GM18507 (cell line): ENCODE data around the gene LHFPL2.
"Not testable (repeated sequence)": the region's sequence is repeated elsewhere in the genome, so short reads cannot be mapped to it uniquely, and the experiment has no call there.

Experiments
- DNase-seq: peaks from one replicate; pipeline ENCODE4 v3.0.0; 2011; ENCODE audit warnings: low read depth; ENCODE audit not compliant: insufficient read length; ENCODE audit errors: extremely low spot score
- FAIRE-seq: peaks from 2 replicates; lab custom pipeline; 2011; peaks lifted over from hg19 to GRCh38; lab: Jason Lieb, UNC

Gene LHFPL2

DNA sequence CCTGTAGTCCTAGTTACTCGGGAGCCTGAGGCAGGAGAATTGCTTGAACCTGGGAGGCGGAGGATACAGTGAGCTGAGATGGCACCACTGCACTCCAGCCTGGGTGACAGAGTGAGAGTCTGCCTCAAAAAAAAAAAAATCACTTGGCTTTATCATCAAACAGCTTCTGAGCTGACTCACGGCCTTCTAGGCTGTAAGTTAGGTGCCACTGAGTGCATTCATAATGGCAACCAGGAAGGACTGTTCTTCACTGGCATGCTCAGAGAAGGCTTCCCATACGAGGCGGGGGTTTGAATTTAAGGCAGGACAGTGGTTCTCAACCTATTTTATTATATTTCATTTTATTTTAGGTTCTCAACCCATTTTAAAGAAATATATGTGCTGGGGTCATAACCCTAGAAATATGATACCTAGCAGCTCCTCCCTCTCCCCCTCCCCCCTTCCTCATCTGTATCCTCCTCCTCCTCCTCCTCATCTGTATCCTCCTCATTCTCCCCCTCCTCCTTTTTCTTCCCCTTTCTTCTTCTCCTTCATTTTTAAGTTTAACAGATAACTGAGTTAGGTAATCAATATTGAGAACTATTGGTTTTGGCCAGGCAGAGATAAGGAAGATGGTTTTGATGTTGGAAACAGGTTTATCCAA lies 19.0 kb upstream of the LHFPL2 start:
- DNase-seq (no peak), FAIRE-seq (no peak)

DNA sequence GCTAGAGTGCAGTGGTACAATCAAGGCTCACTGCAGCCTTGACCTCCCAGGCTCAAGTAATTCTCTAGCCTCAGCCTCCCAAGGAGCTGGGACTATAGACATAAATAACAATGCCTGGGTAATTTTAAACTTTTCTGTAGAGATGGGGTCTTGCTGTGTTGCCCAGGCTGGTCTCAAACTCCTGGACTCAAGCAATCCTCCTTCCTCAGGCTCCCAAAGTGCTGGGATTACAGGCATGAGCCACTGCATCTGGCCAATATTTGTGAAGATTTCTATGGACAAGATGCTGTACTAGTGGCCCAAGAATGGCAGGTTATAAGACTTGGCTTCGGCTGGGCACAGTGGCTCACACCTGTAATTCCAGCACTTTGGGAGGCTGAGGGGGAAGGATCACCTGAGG lies 18.4 kb upstream of the LHFPL2 start:
- not testable (repeated sequence) for FAIRE-seq, DNase-seq

DNA sequence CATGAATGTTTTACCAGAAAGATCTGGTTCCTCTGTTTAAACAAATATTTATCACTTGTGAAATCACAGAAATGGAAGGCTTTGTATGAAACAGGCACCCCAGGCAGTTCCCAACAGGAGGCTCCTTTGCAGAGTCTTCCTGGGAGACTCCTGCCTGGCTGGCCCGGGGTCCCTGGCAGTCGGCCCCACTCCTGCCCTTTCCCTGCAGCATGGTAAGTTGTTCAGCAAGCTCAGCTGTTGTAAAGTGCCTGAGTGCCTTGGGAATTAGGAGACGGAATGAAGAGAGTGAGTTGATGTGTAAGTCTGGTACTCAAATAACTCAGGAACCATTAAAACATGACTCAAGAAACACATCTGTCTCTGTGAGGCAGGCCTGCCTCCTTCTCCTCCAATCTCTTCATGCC lies 17.5 kb upstream of the LHFPL2 start:
- FAIRE-seq = no peak
- DNase-seq = no peak

DNA sequence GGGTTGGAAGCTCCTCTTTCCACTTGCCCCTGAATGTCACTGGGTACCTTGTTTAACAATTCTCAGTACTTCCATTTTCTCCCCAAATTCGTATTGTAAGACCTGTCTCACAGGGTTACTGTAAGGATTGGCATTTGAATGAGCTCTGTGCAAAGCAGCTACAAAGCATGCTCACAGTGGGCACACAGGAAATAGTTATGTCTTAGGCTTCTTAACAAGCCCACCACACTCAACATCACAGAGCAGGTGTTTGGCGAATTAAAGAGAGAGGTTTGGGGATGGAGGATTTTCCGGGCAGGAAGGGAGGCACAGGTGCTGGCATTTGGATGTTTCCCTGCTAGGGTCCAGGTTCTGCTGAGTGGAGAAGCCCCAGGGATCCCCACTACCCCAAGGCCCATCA lies 17.0 kb upstream of the LHFPL2 start:
- DNase-seq = no peak
- no peak for FAIRE-seq

DNA sequence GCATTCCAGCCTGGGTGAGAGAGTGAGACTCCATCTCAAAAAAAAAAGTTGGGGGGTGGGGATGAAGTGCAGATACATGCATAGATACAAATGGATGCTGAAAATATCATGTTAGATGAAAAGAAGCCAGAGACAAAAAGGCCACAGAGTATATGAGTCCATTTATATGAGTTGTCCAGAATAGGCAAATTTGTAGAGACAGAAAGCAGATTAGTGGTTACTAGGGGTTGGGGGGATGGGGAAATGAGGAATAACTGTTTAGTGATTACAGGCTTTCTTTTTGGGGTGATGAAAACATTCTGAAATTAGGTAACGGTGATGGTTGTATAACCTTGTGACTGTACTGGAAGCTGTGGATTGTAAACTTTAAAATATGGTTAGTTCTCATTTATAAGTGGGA lies 13.8 kb upstream of the LHFPL2 start:
- DNase-seq (no peak), FAIRE-seq (no peak)

DNA sequence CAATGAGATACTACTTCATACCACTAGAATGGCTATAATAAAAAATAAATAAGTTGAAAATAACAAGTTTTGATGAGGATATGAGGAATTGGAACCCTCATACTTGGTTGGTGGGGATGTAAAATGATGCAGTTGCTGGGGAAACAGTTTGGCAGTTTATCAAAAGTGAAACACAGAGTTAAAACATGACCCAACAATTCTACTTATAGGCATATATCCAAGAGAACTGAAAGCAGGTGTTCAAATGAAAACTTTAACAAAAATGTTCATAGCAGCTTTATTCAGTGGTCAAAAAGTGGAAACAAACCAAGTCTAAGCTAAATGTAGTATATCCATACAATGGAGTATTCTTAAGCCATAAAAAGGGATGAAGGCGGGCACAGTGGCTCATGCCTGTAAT lies 13.1 kb upstream of the LHFPL2 start:
- FAIRE-seq (peak; percentile 15), DNase-seq (no peak)

DNA sequence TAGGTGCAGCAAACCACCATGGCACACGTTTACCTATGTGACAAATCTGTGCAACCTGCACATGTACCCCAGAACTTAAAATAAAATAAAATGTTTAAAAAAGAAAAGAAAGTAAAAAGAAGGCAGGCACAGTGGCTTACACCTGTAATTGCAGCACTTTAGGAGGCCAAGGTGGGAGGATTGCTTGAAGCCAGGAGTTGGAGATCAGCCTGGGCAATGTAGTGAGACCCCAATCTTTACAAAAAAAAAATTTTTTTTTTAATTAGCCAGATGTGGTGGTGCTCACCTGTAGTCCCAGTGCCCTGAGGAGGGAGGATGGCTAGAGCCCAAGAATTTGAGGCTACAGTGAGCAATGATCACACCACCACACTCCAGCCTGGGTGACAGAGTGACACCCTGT lies 12.5 kb upstream of the LHFPL2 start:
- FAIRE-seq (no peak), DNase-seq (no peak)

DNA sequence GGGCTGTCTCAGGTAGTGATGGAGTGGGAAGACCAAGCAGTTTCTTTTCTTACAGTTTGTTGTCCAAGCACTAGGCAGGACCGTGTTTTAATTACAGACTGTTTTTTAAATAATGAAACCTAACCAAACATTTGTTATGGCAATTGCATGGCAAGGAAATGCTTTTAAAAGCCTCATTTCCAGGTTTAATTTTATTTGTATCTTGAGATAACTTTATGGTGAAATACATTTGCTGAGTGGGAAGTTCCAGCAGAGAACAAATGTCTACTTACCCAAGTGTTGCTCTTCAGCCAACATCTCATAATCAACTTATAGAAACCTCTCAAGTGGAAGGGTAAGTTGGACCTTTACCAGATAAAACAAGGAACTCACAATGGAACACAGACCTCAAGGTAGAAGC lies 11.8 kb upstream of the LHFPL2 start:
- no peak for DNase-seq
- FAIRE-seq = no peak

DNA sequence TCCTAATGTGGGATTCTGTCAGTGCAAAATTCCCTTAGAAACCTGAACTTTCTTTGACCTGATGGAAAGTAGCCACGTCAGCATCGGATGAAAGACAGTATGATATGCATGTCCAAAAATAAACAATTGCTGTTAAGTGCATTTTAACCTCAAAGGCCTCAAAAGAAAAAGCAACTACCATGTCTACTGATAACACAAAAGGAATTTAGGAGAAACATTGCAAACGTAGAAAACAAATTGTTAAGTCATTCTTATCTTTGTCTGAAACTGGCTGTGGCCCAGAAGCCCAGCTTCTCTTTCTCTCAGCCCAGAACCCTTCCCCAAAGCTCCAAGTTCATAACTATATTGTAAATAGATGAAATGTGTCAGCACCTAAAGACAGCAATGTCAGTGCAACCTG lies 11.1 kb upstream of the LHFPL2 start:
- no peak for FAIRE-seq
- DNase-seq = no peak

DNA sequence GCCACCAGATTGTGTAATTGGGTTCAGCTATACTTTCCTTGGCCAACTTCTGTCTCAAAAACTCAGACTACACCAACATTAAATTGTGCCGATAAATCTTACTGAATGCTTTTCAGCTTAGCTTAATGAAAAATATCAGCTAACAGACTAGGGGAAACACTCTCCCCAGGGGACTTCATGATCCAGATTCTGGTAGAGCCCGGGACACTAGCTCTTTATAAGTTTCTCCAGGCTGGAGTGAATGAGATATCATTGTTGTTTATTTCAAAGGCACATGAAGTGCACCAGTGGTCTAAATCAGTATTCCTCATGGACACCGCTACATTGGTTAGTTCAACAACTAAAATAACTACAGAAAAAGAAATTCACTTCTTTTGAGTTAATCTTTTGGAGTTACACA lies 10.5 kb upstream of the LHFPL2 start:
- DNase-seq (no peak), FAIRE-seq (no peak)

DNA sequence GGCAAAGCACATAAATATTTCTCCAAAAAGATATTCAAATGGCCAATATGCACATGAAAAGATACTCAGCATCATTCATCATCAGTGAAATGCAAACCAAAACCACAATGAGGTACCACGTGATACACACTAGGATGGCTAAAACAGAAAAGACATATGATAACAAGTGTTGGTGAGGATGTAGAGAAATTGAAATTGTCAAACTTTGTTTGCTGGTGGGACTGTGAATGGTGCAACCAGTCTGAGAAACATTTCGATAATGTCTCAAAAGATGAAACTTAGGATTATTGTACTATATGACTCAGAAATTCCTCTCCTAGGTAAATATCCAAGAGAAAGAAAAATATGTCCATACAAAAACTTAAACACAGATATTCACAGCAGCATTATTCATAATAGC lies 8.6 kb upstream of the LHFPL2 start:
- no peak for DNase-seq
- FAIRE-seq = no peak

DNA sequence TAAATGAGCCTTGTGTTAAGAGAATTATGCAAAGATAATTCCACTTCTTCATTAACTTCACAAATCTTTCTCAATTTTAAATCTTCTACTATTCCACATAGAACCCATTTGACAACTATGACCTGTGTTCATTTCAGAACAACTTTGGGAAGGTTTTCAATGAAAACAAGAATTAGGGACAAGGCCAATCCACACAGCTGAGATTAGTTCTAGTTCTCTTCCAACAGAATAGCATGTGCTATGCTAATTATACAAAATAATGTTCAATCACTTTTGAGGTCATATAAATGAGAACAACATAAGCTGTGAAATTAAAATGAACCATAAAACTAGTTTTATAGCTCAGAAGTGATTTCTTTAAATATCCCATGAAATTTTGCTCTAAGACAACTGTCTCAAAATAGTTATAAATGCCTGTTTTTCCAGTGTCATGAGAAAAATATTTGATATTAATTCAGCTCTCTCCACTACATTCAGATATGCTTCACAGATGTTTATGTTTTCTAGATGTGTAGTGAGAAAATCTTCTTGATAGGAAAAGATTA lies 7.2 kb upstream of the LHFPL2 start:
- no peak for FAIRE-seq
- no peak for DNase-seq

DNA sequence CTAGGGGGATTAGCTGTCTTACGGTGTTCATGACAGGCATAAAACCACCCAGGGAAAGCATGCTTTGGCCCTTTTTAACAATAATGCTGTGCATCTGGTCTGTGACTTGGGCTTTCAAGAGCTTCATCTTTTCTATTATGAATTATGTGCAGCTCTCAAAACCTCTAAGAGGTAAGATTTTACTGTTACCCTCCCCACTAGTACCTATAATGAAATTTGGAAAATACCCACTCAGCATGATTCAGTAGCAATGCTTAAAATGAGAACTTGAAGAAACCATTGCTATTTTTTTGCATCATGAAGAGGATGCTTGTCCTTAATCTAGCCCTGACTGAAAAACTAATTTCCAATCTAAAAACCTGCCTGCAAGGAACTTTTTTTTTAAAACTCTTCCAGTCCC lies 5.8 kb upstream of the LHFPL2 start:
- FAIRE-seq = no peak
- no peak for DNase-seq

DNA sequence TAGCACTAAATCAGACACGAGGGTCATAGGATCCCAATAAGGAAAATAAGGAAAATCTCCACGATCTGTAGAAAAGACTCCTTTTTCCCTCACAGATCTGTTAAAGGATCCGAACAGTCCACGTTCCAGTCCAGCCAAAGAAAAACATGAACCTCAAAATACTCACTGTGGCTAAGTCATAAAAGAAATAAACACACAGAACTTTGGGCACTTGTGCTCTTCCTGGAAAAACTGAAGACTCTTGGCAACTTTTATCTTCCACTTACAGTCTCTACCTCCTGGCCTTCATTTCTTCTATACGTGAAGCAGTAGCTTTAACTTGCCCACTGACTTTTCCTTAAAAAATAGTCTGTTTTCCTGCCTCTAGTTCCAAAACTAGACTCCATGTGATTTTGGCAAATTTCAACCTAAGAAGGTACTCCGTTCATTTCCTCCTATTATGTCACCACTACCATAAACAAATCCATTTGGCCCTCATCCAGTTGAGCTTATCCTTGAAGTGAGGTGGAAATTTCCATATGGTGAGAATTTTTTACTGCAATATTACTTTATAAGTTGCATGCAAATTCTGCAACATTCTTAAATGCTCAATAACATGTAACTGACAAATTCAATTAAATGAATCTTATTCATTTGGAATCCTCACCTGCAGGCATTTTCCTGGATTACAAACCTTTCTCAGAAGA lies 5.3 kb upstream of the LHFPL2 start:
- FAIRE-seq (no peak), DNase-seq (no peak)

DNA sequence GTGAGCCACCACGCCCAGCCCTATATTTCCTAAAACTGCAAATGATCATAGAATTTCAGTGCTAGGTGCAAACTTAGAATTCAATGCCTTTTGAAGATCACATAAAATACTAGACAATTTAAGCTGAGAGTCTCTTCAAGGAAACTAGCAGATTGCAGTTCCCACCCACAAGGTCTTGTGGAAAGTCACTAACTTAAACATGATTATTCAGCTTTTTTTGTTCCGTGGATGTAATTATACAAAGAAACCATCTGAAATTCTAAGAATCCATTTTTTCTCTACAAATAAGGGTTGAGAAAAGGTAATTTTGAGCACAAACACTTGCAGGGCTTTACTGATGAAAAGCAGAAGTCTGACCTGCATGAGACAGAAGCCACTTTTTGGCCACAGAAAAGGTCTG lies 4.5 kb upstream of the LHFPL2 start:
- FAIRE-seq = no peak

DNA sequence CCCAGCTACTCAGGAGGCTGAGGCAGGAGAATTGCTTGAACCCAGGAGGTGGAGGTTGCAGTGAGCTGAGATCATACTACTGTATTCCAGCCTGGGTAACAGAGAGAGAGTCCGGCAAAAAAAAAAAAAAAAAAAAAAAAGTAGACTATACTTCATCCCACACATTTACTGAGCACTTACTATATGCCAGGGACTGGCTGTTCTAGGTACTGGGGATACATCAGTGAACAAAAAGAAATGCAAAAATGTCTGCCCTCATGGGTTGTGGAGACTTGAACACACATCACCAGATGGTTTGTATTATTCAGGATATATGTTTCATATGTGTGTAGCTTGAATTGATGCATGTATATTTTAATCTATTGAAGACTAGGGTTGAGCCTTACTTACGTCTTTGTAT lies 2.9 kb upstream of the LHFPL2 start:
- FAIRE-seq (no peak), DNase-seq (no peak)

More for the DNA sequence above, 4.5 kb upstream of the LHFPL2 start:
- no peak for DNase-seq

DNA sequence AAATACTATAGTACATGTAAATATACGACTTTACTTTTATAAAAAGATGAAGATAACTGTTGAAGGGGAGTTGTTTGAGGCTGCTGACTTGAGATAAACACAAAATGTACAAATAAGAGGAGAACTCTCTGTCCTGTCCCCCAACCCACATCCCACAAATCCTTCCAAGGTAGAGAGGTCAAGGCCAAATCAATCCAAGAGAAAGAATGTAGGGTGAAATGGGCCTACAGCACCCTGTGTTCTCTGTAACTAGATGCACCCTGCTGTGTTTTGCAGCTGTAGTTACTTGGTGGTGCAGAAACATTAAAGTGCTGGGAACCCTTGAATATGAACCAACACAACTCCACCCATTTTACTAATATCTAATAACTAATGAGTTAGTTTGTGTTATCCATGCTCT lies 2.0 kb upstream of the LHFPL2 start:
- FAIRE-seq = no peak
- DNase-seq = no peak

DNA sequence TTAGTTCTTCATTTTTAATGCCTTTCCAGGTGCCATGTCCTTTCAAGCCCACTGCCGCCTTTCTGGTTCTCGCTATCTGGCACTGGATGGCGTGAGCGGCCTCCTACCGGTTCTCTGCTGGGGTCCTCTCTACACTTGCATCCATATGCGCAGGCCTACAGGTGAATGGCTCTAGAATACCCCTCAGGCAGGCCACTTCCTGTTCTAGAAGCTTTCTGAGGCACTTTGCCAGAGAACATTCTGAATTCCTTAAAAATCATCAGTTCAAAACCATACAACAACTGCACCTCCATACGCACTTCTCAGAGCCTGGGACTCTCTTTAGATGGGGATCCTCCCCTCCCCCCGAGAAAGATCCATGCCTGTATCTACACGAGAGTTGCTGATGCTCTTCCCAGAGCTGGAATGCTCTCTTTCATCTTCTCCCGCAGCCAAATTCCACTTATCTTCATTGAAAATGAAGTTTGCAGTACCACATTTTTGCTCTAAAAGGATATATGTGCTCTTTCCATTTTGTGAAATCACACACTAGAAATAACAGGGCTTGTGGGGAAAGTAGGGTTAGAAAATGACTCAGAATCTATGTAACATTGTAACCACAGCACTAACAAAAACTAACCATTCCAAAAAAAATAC lies 1.4 kb upstream of the LHFPL2 start:
- FAIRE-seq = no peak
- DNase-seq = no peak

DNA sequence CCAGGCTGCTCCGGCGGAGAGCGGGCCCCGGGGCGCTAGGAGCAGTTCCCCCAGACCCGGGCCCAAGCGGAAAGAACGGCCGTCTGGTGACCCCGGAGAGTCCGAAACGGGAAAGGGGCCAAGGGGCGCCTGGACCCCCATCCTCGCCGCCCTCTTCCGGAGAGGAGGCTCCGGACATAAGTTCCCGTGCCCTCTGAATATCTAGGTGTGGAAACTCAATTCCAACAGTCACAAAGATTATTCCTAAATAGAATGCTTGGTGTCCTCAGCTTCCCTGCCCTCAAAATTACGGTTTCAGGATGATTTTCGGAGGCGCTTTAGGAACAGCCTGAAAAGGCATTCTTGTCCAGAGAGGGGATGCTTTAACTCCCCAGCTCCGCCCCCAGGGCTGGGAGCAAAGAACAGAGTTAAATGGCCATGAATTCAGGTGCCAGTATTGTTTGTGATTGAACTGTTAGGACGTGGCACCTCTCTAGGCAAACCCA lies 681 bp upstream of the LHFPL2 start:
- FAIRE-seq (no peak), DNase-seq (no peak)

DNA sequence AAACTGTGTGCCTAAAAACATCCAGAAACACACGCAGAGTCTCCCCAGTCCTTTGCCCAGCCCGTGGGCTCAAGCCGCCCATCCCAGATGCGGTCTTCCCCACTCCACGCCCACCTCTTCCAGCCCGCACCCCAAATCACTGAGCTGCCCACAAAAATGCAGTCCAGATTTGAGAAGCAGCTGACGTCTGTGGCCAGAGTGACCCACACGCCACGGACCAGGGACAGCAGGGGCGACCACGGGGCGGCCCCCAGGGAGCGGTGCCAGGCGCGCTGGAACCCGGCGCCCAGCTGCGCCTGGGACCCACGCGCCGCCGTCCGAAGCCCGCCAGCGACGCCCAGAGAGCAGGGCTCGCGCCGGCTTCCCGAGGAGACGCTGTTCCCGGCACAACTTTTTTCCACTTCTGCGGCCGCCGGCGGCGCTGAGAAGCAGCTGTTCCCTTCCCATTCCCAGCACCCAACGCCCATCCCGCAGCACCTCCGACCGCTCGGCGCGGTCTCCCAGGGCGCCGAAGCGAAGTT lies 674 bp downstream of the LHFPL2 start:
- DNase-seq (no peak), FAIRE-seq (no peak)
